Amniotic epithelial cell (primary cell): ENCODE data around the gene NRP2.

Source experiments
- DNase-seq: peaks from one replicate; pipeline ENCODE4 v3.0.0-alpha.2; 2010; ENCODE audit warnings: low read depth

NRP2 gene

GRCh38 chr2:205658572-205658971, 23.7 kb upstream of the NRP2 start:
- DNase-seq: no peak

GRCh38 chr2:205659922-205660321, 22.4 kb upstream of the NRP2 start:
- no peak for DNase-seq

GRCh38 chr2:205660521-205661124, 21.7 kb upstream of the NRP2 start:
- DNase-seq: peak; percentile 62

GRCh38 chr2:205661281-205661680, 21.0 kb upstream of the NRP2 start:
- no peak for DNase-seq

- DNase-seq: no peak
These were observed 19.9 kb upstream of the NRP2 start for GRCh38 chr2:205662206-205662965.

GRCh38 chr2:205665791-205666190, 16.5 kb upstream of the NRP2 start:
- no peak for DNase-seq

GRCh38 chr2:205670292-205670691, 12.0 kb upstream of the NRP2 start:
- no peak for DNase-seq

GRCh38 chr2:205673312-205673711, 9.0 kb upstream of the NRP2 start:
- no peak for DNase-seq

GRCh38 chr2:205675861-205676516, 6.3 kb upstream of the NRP2 start:
- DNase-seq: peak; percentile 69

GRCh38 chr2:205678541-205679142, 3.7 kb upstream of the NRP2 start:
- DNase-seq: no peak

GRCh38 chr2:205679410-205680009, 2.8 kb upstream of the NRP2 start:
- no peak for DNase-seq

GRCh38 chr2:205680067-205680466, 2.2 kb upstream of the NRP2 start:
- DNase-seq: peak; percentile 72

- no peak for DNase-seq
These were observed 1.4 kb upstream of the NRP2 start for GRCh38 chr2:205680903-205681302.

GRCh38 chr2:205681401-205682238, 681 bp upstream of the NRP2 start:
- DNase-seq: no peak

GRCh38 chr2:205682971-205683501, 735 bp downstream of the NRP2 start:
- no peak for DNase-seq

GRCh38 chr2:205683502-205684367, 1.4 kb downstream of the NRP2 start:
- peak; percentile 88 for DNase-seq

- peak; percentile 63 for DNase-seq
These were observed 2.6 kb downstream of the NRP2 start for GRCh38 chr2:205684871-205685313.

- peak; percentile 57 for DNase-seq
These were observed 3.2 kb downstream of the NRP2 start for GRCh38 chr2:205685314-205686055.

GRCh38 chr2:205686056-205686782, 3.9 kb downstream of the NRP2 start:
- DNase-seq: no peak
